ENCODE data around the gene PSMB1.
"Not testable (repeated sequence)": the region's sequence is repeated elsewhere in the genome, so short reads cannot be mapped to it uniquely, and the experiment has no call there.

Gene PSMB1

DNA sequence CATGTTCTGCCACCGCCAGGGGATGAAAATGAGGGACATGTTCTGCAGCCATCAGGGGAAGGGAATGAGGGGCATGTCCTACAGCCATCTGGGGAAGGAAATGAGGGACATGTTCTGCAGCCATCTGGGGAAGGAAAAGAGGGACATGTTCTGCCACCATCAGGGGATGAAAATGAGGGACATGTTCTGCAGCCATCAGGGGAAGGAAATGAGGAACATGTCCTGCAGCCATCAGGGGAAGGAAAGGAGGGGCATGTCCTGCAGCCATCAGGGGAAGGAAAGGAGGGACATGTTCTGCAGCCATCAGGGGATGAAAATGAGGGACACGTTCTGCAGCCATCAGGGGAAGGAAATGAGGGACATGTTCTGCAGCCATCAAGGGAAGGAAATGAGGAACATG lies 50.8 kb downstream of the PSMB1 start:
- not testable (repeated sequence) for DNase-seq

GRCh38 chr6:170500955-170501590 lies 52.0 kb downstream of the PSMB1 start:
- DNase-seq: no peak

DNA sequence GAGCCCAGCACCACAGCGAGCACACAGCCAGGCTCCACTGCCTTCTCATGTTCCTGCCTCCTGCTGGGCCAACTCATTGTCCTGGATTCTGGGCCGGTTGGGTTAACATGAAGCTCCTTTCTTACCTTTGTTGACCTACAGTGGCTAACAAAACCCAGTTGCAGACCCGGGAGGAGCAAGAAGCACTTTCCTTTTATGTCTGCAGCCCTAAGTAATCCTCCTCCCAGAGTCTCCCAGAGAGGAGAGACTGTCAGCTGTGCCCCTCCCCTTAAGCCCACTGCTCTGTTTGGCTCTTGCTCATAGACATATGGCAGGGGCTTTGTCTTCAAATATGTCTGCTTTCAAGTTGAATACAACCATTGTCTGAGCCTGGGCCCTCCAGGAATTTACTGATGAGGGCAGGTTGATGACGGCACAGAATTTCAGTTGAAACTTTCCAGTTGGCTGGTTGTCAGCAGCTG lies 55.2 kb downstream of the PSMB1 start:
- DNase-seq: no peak

DNA sequence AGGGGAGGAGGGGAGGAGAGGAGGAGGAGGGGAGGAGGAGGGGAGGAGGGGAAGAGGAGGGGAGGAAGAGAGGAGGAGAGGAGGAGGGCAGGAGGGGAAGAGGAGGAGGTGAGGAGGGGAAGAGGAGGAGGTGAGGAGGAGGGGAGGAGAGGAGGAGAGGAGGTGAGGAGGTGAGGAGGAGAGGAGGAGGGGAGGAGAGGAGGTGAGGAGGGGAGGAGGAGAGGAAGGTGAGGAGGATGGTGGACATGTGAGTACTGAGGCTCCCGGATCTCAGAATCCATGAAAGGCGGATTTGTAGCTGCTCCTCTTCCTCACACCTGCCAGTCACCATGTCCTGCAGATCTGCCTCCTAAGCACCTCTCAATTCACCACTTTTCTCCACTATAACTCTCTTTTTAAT lies 59.8 kb downstream of the PSMB1 start:
- DNase-seq: no peak

- DNase-seq: no peak
Measured at GRCh38 chr6:170490259-170490658, 62.8 kb downstream of the PSMB1 start.

DNA sequence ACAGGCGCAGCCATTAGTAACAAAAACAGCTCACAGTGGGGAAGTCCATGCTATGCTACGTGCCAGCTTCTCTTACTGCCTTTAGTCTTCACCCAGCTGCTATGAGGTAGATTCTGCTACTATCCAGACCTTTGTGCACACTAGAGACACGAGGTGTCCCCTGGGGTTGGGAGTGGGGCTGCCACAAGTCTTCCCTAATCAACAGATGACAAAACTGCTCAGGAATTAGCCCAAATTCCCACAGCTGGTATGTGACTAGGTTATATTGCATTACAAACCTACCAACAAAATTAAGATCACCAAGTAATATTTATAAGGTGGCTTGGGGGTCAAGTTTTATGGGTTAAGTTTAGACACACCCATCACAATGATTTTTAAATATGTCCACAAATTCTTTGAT lies 63.3 kb downstream of the PSMB1 start:
- no peak for DNase-seq

- no peak for DNase-seq
Measured at GRCh38 chr6:170487707-170488329, 65.3 kb downstream of the PSMB1 start.

GRCh38 chr6:170485159-170485558 lies 67.9 kb downstream of the PSMB1 start:
- DNase-seq: no peak

All from suppressor macrophage (primary cell).